Measurements from ENCODE around the gene ZNF653. TPM values are rescaled to one million over a fixed set of nuclear protein-coding genes. Genes with fewer than 3 reads are reported as not detected.

Gene ZNF653
- total and polyA plus RNA-seq, 2 donors (not counting 1 experiment from before 2014, with no cell fraction given), result 24.2 to 26.2 TPM

DNA sequence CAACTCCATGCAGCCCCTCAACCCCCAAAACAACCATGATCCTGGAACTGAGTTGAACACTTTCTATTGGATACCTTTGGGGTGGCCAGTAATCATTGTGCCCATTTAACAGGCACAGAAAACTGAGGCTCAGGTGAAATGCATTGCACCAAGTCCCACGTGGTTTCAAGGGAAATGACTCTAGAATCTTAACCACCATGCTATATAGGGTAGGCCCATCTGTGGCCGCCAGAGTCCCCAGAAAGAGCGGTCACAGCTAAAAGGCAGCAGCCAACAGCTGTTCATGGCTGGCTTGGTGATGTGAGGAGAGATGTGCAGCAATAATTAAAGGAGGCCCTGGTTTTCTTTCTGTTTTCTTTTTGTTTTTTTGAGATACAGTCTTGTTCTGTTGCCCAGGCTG, 35.6 kb upstream of the ZNF653 start:
- no peak overlapping the region for H3K4me3 Mint-ChIP-seq
- Histone ChIP-seq H3K4me1 (ENCODE audit: control insufficient read depth in 2 of 2, insufficient read depth in 2 of 2, low read length in 2 of 2) (peaks cover 11 to 13% of the 10 kb centered on the region in 2 donors), H3K4me2 (replicated peaks; ENCODE audit: low read depth, low read length, poor library complexity, severe bottlenecking) (no peak overlapping the region), H2AFZ (ENCODE audit: insufficient read depth, low read depth, low read length, poor library complexity, severe bottlenecking) (no peak overlapping the region), H3K27ac (ENCODE audit: low read length in 2 of 2) (no peak overlapping the region), H3K4me3 (ENCODE audit: control extremely low read depth in 1 of 5, extremely low read depth in 1 of 5, insufficient read depth in 1 of 5, low read depth in 2 of 5, low read length in 4 of 5) (no peak overlapping the region), H3K36me3 (replicated peaks in 1 of 2; ENCODE audit: control extremely low read depth in 1 of 2, control insufficient read depth in 1 of 2, extremely low read depth in 1 of 2, insufficient read depth in 2 of 2, low read length in 1 of 2) (no peaks in the 10 kb centered on the region), H3K9ac (ENCODE audit: low read length) (no peak overlapping the region), H3K27me3 (replicated peaks in 1 of 4; ENCODE audit: control extremely low read depth in 1 of 4, control insufficient read depth in 3 of 4, insufficient read depth in 4 of 4, low read length in 3 of 4) (peaks cover 0 to 33% (median 12%) of the 10 kb centered on the region in 4 experiments), H3K79me2 (ENCODE audit: control insufficient read depth, insufficient read depth, low read length) (no peaks in the 10 kb centered on the region), H3K9me3 (ENCODE audit: control extremely low read depth in 1 of 3, control insufficient read depth in 2 of 3, insufficient read depth in 1 of 3, low read length in 2 of 3) (no peaks in the 10 kb centered on the region), H4K20me1 (ENCODE audit: control insufficient read depth, insufficient read depth, low read length, poor library complexity, severe bottlenecking) (no peaks in the 10 kb centered on the region)
- DNase-seq (no peak), ATAC-seq (ENCODE audit: low read depth) (no peak)
- no peaks in the 10 kb centered on the region for H3K9me3 Mint-ChIP-seq (ENCODE audit: insufficient read depth)
- H3K27me3 Mint-ChIP-seq, result peaks cover 18% of the 10 kb centered on the region
- H3K27ac Mint-ChIP-seq, result no peak overlapping the region
- intact Hi-C loops (cut with micrococcal nuclease), result no loop called here
- WGBS (ENCODE audit: insufficient coverage), result 58% methylated on average over 2 of the region's 3 CpGs
- H3K4me1 Mint-ChIP-seq, result peaks cover 9% of the 10 kb centered on the region
- TF ChIP-seq, protein P1, sequence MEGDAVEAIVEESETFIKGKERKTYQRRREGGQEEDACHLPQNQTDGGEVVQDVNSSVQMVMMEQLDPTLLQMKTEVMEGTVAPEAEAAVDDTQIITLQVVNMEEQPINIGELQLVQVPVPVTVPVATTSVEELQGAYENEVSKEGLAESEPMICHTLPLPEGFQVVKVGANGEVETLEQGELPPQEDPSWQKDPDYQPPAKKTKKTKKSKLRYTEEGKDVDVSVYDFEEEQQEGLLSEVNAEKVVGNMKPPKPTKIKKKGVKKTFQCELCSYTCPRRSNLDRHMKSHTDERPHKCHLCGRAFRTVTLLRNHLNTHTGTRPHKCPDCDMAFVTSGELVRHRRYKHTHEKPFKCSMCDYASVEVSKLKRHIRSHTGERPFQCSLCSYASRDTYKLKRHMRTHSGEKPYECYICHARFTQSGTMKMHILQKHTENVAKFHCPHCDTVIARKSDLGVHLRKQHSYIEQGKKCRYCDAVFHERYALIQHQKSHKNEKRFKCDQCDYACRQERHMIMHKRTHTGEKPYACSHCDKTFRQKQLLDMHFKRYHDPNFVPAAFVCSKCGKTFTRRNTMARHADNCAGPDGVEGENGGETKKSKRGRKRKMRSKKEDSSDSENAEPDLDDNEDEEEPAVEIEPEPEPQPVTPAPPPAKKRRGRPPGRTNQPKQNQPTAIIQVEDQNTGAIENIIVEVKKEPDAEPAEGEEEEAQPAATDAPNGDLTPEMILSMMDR (IDR thresholded peaks at IDR 0.05), result no peak
- TF ChIP-seq EZH2 (IDR thresholded peaks at IDR 0.05; ENCODE audit: borderline replicate concordance, insufficient read depth, low read depth, low read length, poor library complexity, severe bottlenecking), result no peak
- ChIA-PET CTCF (no interaction called here), POLR2A (no interaction called here)

DNA sequence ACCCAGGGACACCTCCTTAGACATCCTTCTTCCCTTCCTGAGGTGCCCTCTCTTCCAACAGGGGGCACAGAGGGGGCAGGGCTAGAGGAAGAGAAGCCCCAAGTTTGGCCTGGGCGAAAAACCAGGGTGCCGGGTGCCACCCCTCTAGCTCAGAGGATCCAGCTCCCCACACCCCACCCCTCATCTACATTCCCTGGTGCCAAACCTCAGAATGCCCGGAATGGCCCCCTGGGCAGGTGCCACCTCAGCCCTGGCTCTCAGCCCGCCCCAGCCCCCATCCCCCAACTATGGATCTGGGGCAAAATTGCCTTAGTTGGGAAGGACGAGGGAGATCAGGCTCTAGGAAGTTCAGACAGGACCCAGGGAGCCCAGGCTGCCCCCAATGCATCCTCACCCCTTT, 35.0 kb upstream of the ZNF653 start:
- Histone ChIP-seq H3K27me3 (replicated peaks in 1 of 4; ENCODE audit: control extremely low read depth in 1 of 4, control insufficient read depth in 3 of 4, insufficient read depth in 4 of 4, low read length in 3 of 4) (peaks cover 0 to 33% (median 12%) of the 10 kb centered on the region in 4 experiments), H3K4me1 (ENCODE audit: control insufficient read depth in 2 of 2, insufficient read depth in 2 of 2, low read length in 2 of 2) (peaks cover 14 to 18% of the 10 kb centered on the region in 2 donors), H3K79me2 (ENCODE audit: control insufficient read depth, insufficient read depth, low read length) (no peaks in the 10 kb centered on the region), H3K27ac (ENCODE audit: low read length in 2 of 2) (no peak overlapping the region), H4K20me1 (ENCODE audit: control insufficient read depth, insufficient read depth, low read length, poor library complexity, severe bottlenecking) (no peaks in the 10 kb centered on the region), H3K9me3 (ENCODE audit: control extremely low read depth in 1 of 3, control insufficient read depth in 2 of 3, insufficient read depth in 1 of 3, low read length in 2 of 3) (no peaks in the 10 kb centered on the region), H3K4me3 (ENCODE audit: control extremely low read depth in 1 of 5, extremely low read depth in 1 of 5, insufficient read depth in 1 of 5, low read depth in 2 of 5, low read length in 4 of 5) (no peak overlapping the region), H3K4me2 (replicated peaks; ENCODE audit: low read depth, low read length, poor library complexity, severe bottlenecking) (no peak overlapping the region), H2AFZ (ENCODE audit: insufficient read depth, low read depth, low read length, poor library complexity, severe bottlenecking) (no peak overlapping the region), H3K9ac (ENCODE audit: low read length) (no peak overlapping the region), H3K36me3 (replicated peaks in 1 of 2; ENCODE audit: control extremely low read depth in 1 of 2, control insufficient read depth in 1 of 2, extremely low read depth in 1 of 2, insufficient read depth in 2 of 2, low read length in 1 of 2) (no peaks in the 10 kb centered on the region)
- WGBS (ENCODE audit: insufficient coverage), result 74% methylated on average over 4 of the region's 5 CpGs
- CTCF ChIA-PET, result no interaction called here
- intact Hi-C loops (cut with micrococcal nuclease), result no loop called here
- H3K27ac Mint-ChIP-seq, result no peak overlapping the region
- H3K27me3 Mint-ChIP-seq, result peaks cover 18% of the 10 kb centered on the region
- DNase-seq (no peak), ATAC-seq (ENCODE audit: low read depth) (no peak)
- no peak overlapping the region for H3K4me3 Mint-ChIP-seq
- no peaks in the 10 kb centered on the region for H3K9me3 Mint-ChIP-seq (ENCODE audit: insufficient read depth)
- peaks cover 11% of the 10 kb centered on the region for H3K4me1 Mint-ChIP-seq
- TF ChIP-seq EZH2 (IDR thresholded peaks at IDR 0.05; ENCODE audit: borderline replicate concordance, insufficient read depth, low read depth, low read length, poor library complexity, severe bottlenecking), result no peak
- TF ChIP-seq, protein P1 (IDR thresholded peaks at IDR 0.05), result no peak
- POLR2A ChIA-PET, result no interaction called here
